SH-SY5Y (cell line): ENCODE data around the gene SCEL.

Experiments
- GATA2 ChIP-seq: IDR thresholded peaks from 2 replicates; pipeline ENCODE4 v1.6.1; 2011; ENCODE audit warnings: mild to moderate bottlenecking, low read depth, low read length
- GATA3 ChIP-seq: IDR thresholded peaks from 2 replicates; pipeline ENCODE4 v1.6.1; 2011; ENCODE audit warnings: low read depth, mild to moderate bottlenecking, low read length, moderate library complexity

GRCh38 chr13:77507931-77508776, 27.4 kb upstream of the SCEL start:
- TF ChIP-seq GATA2 (no peak), GATA3 (no peak)
